Erythroblast (primary cell): ENCODE data around the gene CHAT.

Experiments
- GATA1 ChIP-seq: IDR thresholded peaks from 2 replicates; pipeline ENCODE4 v1.6.1; 2011; ENCODE audit warnings: low read depth, mild to moderate bottlenecking, control low read depth, low read length, moderate library complexity
- POLR2A ChIP-seq: IDR thresholded peaks from 2 replicates; pipeline ENCODE4 v1.6.1; 2011; ENCODE audit warnings: mild to moderate bottlenecking, low read length

GRCh38 chr10:49662169-49662830, 48.5 kb downstream of the CHAT start:
- TF ChIP-seq POLR2A: no peak
- TF ChIP-seq GATA1: no peak
